Fibroblast of the aortic adventitia (primary cell): ENCODE measurements around the gene LRG1. TPM values are rescaled to one million over a fixed set of nuclear protein-coding genes. Genes with fewer than 3 reads are reported as not detected.
A peak's percentile ranks its signal among the peaks of the same experiment; 100 is the strongest.

ENCODE experiments used
- DNase-seq: peaks from one replicate; pipeline ENCODE4 v3.0.0-alpha.2; 2010; ENCODE audit warnings: low read depth
- H3K4me3 ChIP-seq: 2 replicates; pipeline ENCODE4 v1.5.1; 2011; ENCODE audit warnings: low read depth, mild to moderate bottlenecking, control low read depth, low read length, moderate library complexity
- CTCF ChIP-seq: IDR thresholded peaks from 2 replicates; pipeline ENCODE4 v1.5.1; 2011; ENCODE audit warnings: mild to moderate bottlenecking, low read length, control low read depth, inconsistent platforms; ENCODE audit not compliant: insufficient read depth
- total RNA-seq: library from RNA; depleted of rRNA; stranded (reverse); fragments of >200 nt; gene quantifications from 2 replicates; pipeline ENCODE4 v1.2.3, GENCODE V29; 2012; ENCODE audit warnings: low replicate concordance

LRG1 gene
- total RNA-seq, 1 donor = not detected

GRCh38 chr19:4541114-4541805 lies 1.4 kb upstream of the LRG1 start:
- TF ChIP-seq CTCF = no peak
- no peak overlapping the region for H3K4me3 ChIP-seq
- no peak for DNase-seq

- DNase-seq = no peak
- no peak for TF ChIP-seq CTCF
- no peak overlapping the region for H3K4me3 ChIP-seq
Measured at GRCh38 chr19:4539169-4539692, 605 bp downstream of the LRG1 start.

- H3K4me3 ChIP-seq = no peak overlapping the region
- DNase-seq = no peak
- TF ChIP-seq CTCF = no peak
Measured at GRCh38 chr19:4538601-4538954, 1.3 kb downstream of the LRG1 start.

GRCh38 chr19:4537953-4538600 lies 1.8 kb downstream of the LRG1 start:
- TF ChIP-seq CTCF = no peak
- no peak for DNase-seq
- H3K4me3 ChIP-seq = no peak overlapping the region

GRCh38 chr19:4536798-4537197 lies 3.0 kb downstream of the LRG1 start:
- no peak overlapping the region for H3K4me3 ChIP-seq
- no peak for DNase-seq
- no peak for TF ChIP-seq CTCF

- peak; percentile 22 for DNase-seq
- H3K4me3 ChIP-seq = no peak within 1 kb of the TSS
- TF ChIP-seq CTCF = no peak
Measured at GRCh38 chr19:4534836-4535658, 4.8 kb downstream of the LRG1 start, which contains the start of gene PLIN5. Gene PLIN5, minus strand, starts transcription at chr19:4535224. Its CDS starts 1,150 bp downstream, at chr19:4534074.
